Left lung (tissue), 10 donors: ENCODE data around the gene NOXO1. TPM values are rescaled to one million over a fixed set of nuclear protein-coding genes. Genes with fewer than 3 reads are reported as not detected.

ENCODE experiments used
- ATAC-seq: fragments of 200-7000 bp; cut with Tn5 transposase; one replicate; pipeline ENCODE4 v1.9.1; 2020; ENCODE audit warnings: moderate library complexity
- DNase-seq, 4 donors: peaks; one replicate each; pipeline ENCODE4 v3.0.0-alpha.2; 2013 to 2020
- H3K27ac ChIP-seq, 2 donors: fragments of 200-600 bp; sonication (generic) in 1 of 2; one replicate each; pipeline versions ENCODE4 v1.5.0 to v1.8.0; 2020 to 2021
- H3K27me3 ChIP-seq, 2 donors: fragments of 200-600 bp; sonication (generic) in 1 of 2; one replicate each; pipeline versions ENCODE4 v1.5.0 to v1.8.0; 2020 to 2021
- H3K36me3 ChIP-seq, 2 donors: fragments of 200-600 bp; sonication (generic) in 1 of 2; one replicate each; pipeline versions ENCODE4 v1.5.0 to v1.8.0; 2020 to 2021
- H3K4me1 ChIP-seq, 2 donors: fragments of 200-600 bp; one replicate each; pipeline ENCODE4 v1.8.0; 2021
- H3K4me3 ChIP-seq, 2 donors: fragments of 200-600 bp; sonication (generic) in 1 of 2; one replicate each; pipeline versions ENCODE4 v1.5.0 to v1.8.0; 2020 to 2021; ENCODE audit warnings: mild to moderate bottlenecking in 1 of 2
- H3K9me3 ChIP-seq, 2 donors: fragments of 200-600 bp; sonication (generic) in 1 of 2; one replicate each; pipeline versions ENCODE4 v1.5.0 to v1.8.0; 2020 to 2021
- CTCF ChIP-seq, 2 donors: fragments of 200-600 bp; sonication (generic) in 1 of 2; IDR thresholded peaks; one replicate each; pipeline versions ENCODE4 v1.5.0 to v1.8.0; 2021; ENCODE audit warnings: antibody characterized with exemption in 2 of 2
- intact Hi-C, 2 donors: fragments of 100-400 bp; cut with DNase I; formaldehyde crosslinking; loops; one replicate each; pipeline versions ENCODE4 v1.11.2 to v1.14.2; 2022
- polyA plus RNA-seq, 6 donors: library from polyadenylated mRNA; unstranded; fragments of 120-200 nt; gene quantifications; one replicate each; pipeline ENCODE4 v1.2.1, GENCODE V29; 2013; ENCODE audit not compliant: insufficient read length in 6 of 6
- total RNA-seq, 2 donors: library from RNA; stranded (reverse); fragmentation: NEBNext Ultra II Directional; extraction: Animal tissue kit (Norgen Biotek cat#: 25700); gene quantifications; one replicate each; pipeline ENCODE4 v1.2.1, GENCODE V29; 2021
- donor health status: DM: no; HTN: yes; CAD: no.
- donor health status: DM: no; HTN: no; CAD: no.

The NOXO1 gene
- total and polyA plus RNA-seq, 8 donors = 0.30 to 5.6 (median 0.64) TPM; not detected in 2

DNA sequence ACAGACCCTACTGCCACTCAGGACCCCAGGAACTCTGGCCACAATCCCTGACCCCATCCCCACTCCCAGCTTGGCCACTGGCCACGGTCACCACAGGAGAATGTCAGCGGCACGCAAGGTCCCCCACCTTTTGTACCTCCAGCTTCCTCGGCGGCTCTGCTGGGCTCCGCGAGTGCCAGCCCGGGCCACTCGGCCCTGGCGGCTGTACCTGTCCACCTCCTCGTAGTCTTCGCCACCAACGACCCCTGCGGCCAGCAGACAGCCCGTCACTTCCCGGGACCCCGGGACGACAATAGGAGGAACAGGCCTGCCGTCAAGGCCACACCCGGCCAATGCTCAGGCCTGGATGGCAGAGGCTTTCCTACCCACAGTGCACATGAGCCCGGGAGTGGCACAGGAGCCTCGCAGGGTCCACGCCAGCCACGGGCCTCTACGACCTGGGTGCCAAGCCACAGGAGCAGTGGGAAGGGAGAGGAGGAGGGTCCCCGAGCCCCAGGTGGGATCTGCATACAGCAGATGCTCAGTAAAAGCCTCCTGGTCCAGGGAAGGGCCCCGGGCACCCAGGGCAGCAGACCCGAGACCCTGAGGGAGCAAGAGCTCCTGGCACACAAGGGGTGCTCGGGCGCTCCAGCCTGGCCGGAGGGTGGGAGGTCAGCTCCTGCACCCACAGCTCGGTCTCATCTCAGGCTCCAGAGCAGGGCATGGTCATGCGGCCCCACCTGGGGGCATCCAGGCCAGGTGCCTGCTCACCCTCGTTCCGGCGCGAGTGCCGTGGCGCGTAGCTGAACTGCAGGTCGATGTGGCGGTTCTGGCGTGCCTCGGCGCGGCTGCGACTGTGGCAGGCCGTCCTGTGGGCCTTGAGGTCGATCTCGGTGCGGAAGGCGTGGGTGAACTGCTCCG is 20.4 kb upstream of the NOXO1 start:
- intact Hi-C loops = no loop called here
- peak in 1 of 4 donors; percentile 80 for DNase-seq

GRCh38 chr16:2001035-2001434 is 19.8 kb upstream of the NOXO1 start:
- no peak overlapping the region for H3K4me3 ChIP-seq
- H3K9me3 ChIP-seq = no peaks in the 10 kb centered on the region
- H3K4me1 ChIP-seq = peaks cover 14 to 29% of the 10 kb centered on the region in 2 donors
- H3K27ac ChIP-seq = no peak overlapping the region
- peaks cover 0 to 67% of the 10 kb centered on the region in 2 donors for H3K36me3 ChIP-seq
- ATAC-seq = no peak
- intact Hi-C loops = no loop called here
- TF ChIP-seq CTCF (IDR thresholded peaks at IDR 0.05) = no peak
- no peaks in the 10 kb centered on the region for H3K27me3 ChIP-seq
- DNase-seq = peak in 1 of 4 donors; percentile 69

More for the DNA sequence above, 20.4 kb upstream of the NOXO1 start:
- Histone ChIP-seq H3K4me3 (no peak overlapping the region), H3K4me1 (peaks cover 14 to 34% of the 10 kb centered on the region in 2 donors), H3K27me3 (no peaks in the 10 kb centered on the region), H3K9me3 (no peaks in the 10 kb centered on the region), H3K36me3 (peaks cover 0 to 67% of the 10 kb centered on the region in 2 donors), H3K27ac (no peak overlapping the region)
- no peak for TF ChIP-seq CTCF (IDR thresholded peaks at IDR 0.05)
- no peak for ATAC-seq

DNA sequence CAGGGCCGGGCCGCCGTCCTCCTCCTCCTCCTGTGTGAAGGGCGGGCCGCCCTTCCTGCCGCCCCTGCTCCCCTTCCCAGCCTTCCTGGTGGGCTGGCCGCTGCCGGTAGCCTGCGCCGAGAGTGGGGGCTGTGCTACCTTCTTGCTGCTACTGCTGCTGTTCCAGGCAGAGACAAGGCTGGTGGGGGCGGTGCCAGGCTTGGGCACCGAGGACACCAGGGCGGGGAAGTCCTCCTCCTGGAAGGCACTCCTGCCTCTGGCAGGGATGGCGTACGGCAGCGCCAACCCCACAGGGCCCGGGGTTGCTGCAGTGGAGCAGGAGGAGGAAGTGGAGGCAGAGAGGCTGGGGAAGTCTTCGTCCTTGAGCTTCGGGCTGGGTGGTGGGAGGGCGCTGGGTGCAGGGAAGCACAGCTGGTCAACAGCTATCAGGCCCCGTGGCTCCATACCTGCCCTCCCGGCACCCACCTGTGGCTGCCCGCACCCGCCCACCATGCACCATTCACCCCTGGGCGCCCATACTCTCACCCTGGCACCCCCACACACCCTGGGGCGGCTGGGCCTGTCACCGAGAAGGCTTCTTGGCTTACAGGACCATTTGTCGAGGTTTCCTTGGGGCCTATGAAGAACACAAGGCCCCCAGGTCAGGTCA is 18.7 kb upstream of the NOXO1 start:
- no peak for ATAC-seq
- intact Hi-C loops = no loop called here
- peaks cover 0 to 67% of the 10 kb centered on the region in 2 donors for H3K36me3 ChIP-seq

GRCh38 chr16:1998852-1999801 is 17.9 kb upstream of the NOXO1 start:
- H3K4me3 ChIP-seq = no peak overlapping the region
- no peak for TF ChIP-seq CTCF (IDR thresholded peaks at IDR 0.05)
- intact Hi-C loops = no loop called here
- peaks cover 4 to 10% of the 10 kb centered on the region in 2 donors for H3K4me1 ChIP-seq
- ATAC-seq (no peak), DNase-seq (peak in 1 of 4 donors; percentile 71)
- H3K9me3 ChIP-seq = no peaks in the 10 kb centered on the region
- peaks cover 0 to 67% of the 10 kb centered on the region in 2 donors for H3K36me3 ChIP-seq
- H3K27ac ChIP-seq = no peak overlapping the region
- no peaks in the 10 kb centered on the region for H3K27me3 ChIP-seq

More for the DNA sequence above, 18.7 kb upstream of the NOXO1 start:
- Histone ChIP-seq H3K4me3 (no peak overlapping the region), H3K4me1 (peaks cover 8 to 18% of the 10 kb centered on the region in 2 donors), H3K27ac (no peak overlapping the region), H3K27me3 (no peaks in the 10 kb centered on the region), H3K9me3 (no peaks in the 10 kb centered on the region)
- no peak for DNase-seq
- TF ChIP-seq CTCF (IDR thresholded peaks at IDR 0.05) = no peak
